SH-SY5Y (cell line): ENCODE results near the gene MICU2.

ENCODE experiments used
- GATA2 ChIP-seq: IDR thresholded peaks from 2 replicates; pipeline ENCODE4 v1.6.1; 2011; ENCODE audit warnings: mild to moderate bottlenecking, low read depth, low read length
- GATA3 ChIP-seq: IDR thresholded peaks from 2 replicates; pipeline ENCODE4 v1.6.1; 2011; ENCODE audit warnings: low read depth, mild to moderate bottlenecking, low read length, moderate library complexity

DNA sequence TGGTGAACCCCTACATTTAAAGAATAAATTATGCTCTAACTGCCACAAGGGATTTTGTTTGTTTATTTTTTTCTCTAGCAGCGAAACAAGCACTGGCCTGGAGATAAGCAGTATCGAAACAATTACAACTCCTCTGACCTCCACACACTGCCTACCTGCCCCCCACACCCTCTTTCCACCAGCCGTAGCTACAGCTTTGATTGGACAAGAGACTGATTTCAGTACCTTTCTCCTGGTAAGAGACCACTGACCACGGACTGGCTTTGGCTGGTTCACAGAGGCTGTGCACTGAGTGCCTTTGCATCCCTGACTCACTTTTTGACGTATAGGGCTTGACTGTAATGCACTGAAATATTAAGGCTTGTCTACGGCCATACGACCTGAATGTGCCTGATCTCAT lies 137.4 kb downstream of the MICU2 start:
- TF ChIP-seq GATA2 (no peak), GATA3 (no peak)
